CD4-positive, alpha-beta T cell (primary cell): ENCODE results near the gene TROAP. TPM values are rescaled to one million over a fixed set of nuclear protein-coding genes. Genes with fewer than 3 reads are reported as not detected.

Experiments used
- ATAC-seq: fragments of 200-7000 bp; cut with Tn5 transposase; one replicate; pipeline ENCODE4 v1.10.0; 2022; ENCODE audit warnings: mild to moderate bottlenecking; ENCODE audit not compliant: poor library complexity
- CTCF ChIA-PET: fragments of 350-600 bp; sonication (Branson Sonifier 250); formaldehyde crosslinking; loops from one replicate; lab custom pipeline; 2021; ENCODE audit warnings: antibody characterized with exemption, inconsistent platforms; lab: Charles Lee
- POLR2A ChIA-PET: fragments of 350-600 bp; sonication (Branson Sonifier 250); formaldehyde crosslinking; loops from one replicate; lab custom pipeline; 2021; ENCODE audit warnings: antibody characterized with exemption, inconsistent platforms; lab: Charles Lee
- DNase-seq, 14 experiments: peaks; one replicate each; pipeline ENCODE4 v3.0.0-alpha.2; 2013 to 2020; ENCODE audit warnings: mixed read lengths in 2 of 14
- H3K27ac ChIP-seq, 2 donors: one replicate each; pipeline versions ENCODE4 v1.5.1 to v1.7.0; 2013; ENCODE audit warnings: low read length in 2 of 2, low read depth in 1 of 2, mild to moderate bottlenecking in 1 of 2
- H3K27me3 ChIP-seq, 2 experiments: 1 replicate in 1 of 2; 2 replicates in 1 of 2; pipeline versions ENCODE4 v1.6.1 to v1.7.0; 2013; ENCODE audit warnings: low read length in 2 of 2, control low read depth in 1 of 2, mild to moderate bottlenecking in 1 of 2, moderate library complexity in 1 of 2; ENCODE audit not compliant: insufficient read depth in 2 of 2, control insufficient read depth in 1 of 2
- H3K36me3 ChIP-seq: one replicate; pipeline ENCODE4 v1.6.1; 2013; ENCODE audit warnings: low read length, control low read depth; ENCODE audit not compliant: insufficient read depth
- H3K4me1 ChIP-seq: one replicate; pipeline ENCODE4 v1.6.1; 2013; ENCODE audit warnings: low read length, control low read depth; ENCODE audit not compliant: insufficient read depth
- H3K4me3 ChIP-seq: one replicate; pipeline ENCODE4 v1.5.1; 2013; ENCODE audit warnings: mild to moderate bottlenecking, low read length, moderate library complexity
- H3K9me3 ChIP-seq, 2 experiments: 1 replicate in 1 of 2; 2 replicates in 1 of 2; pipeline versions ENCODE4 v1.6.1 to v1.7.0; 2013; ENCODE audit warnings: low read length in 2 of 2, mild to moderate bottlenecking in 2 of 2, control low read depth in 1 of 2, moderate library complexity in 1 of 2; ENCODE audit not compliant: control insufficient read depth in 1 of 2, insufficient read depth in 1 of 2
- H3K27ac Mint-ChIP-seq: one replicate; pipeline ENCODE4 v1.8.0; 2020; ENCODE audit warnings: mixed read lengths
- H3K27me3 Mint-ChIP-seq: one replicate; pipeline ENCODE4 v1.8.0; 2021; ENCODE audit warnings: mixed read lengths
- H3K36me3 Mint-ChIP-seq: one replicate; pipeline ENCODE4 v1.8.0; 2021; ENCODE audit warnings: low read depth, mixed read lengths
- H3K4me1 Mint-ChIP-seq: one replicate; pipeline ENCODE4 v1.8.0; 2021; ENCODE audit warnings: low read depth, mixed read lengths
- H3K4me3 Mint-ChIP-seq: one replicate; pipeline ENCODE4 v1.8.0; 2020; ENCODE audit warnings: mild to moderate bottlenecking, mixed read lengths
- H3K9me3 Mint-ChIP-seq: one replicate; pipeline ENCODE4 v1.8.0; 2020; ENCODE audit warnings: mixed read lengths
- CTCF ChIP-seq: fragments of 200-600 bp; IDR thresholded peaks from one replicate; pipeline ENCODE4 v1.8.0; 2022; ENCODE audit warnings: antibody characterized with exemption, mild to moderate bottlenecking
- intact Hi-C, 2 experiments: fragments of 100-400 bp; cut with DNase I in 1 of 2; cut with micrococcal nuclease in 1 of 2; formaldehyde crosslinking; loops; one replicate each; pipeline versions ENCODE4 v1.15.1 to v1.9.0; 2023 to 2025; cut with DNase I, micrococcal nuclease
- total RNA-seq, 174 experiments: library from RNA in 2 of 174; stranded (reverse) in 2 of 174; gene quantifications; one replicate each; pipeline ENCODE4 v1.2.3 and lab custom pipeline; 2021 to 2026

The TROAP gene
- total RNA-seq, 2 experiments from 2014 or later, result 0.30 to 0.31 TPM

- H3K4me3 ChIP-seq, result no peak overlapping the region
- ChIA-PET CTCF (interaction anchor here (1.1 to 2.7 kb wide), 9 partner anchors 8 to 183 kb away, joined by 4 to 28 read pairs (median 7); partner anchors contain the start of genes DNAJC22, PRPH and TROAP), POLR2A (interaction anchor here (0.7 kb wide), 1 partner anchor 36 kb away, joined by 3 read pairs; the partner anchor contains the start of gene SPATS2)
- H3K4me3 Mint-ChIP-seq, result no peak overlapping the region
- no peak overlapping the region for H3K27ac ChIP-seq
- H3K9me3 Mint-ChIP-seq, result no peaks in the 10 kb centered on the region
- intact Hi-C loops, result no loop called here
- no peak overlapping the region for H3K27ac Mint-ChIP-seq
- H3K27me3 Mint-ChIP-seq, result peaks cover 46% of the 10 kb centered on the region
- DNase-seq (no peak), ATAC-seq (no peak)
- TF ChIP-seq CTCF, result no peak
- H3K9me3 ChIP-seq, result peaks cover 0 to 2% of the 10 kb centered on the region in 2 experiments
- H3K27me3 ChIP-seq, result peaks cover 28 to 30% of the 10 kb centered on the region in 2 experiments
- no peaks in the 10 kb centered on the region for H3K36me3 ChIP-seq
- peaks cover 7% of the 10 kb centered on the region for H3K4me1 ChIP-seq
- H3K36me3 Mint-ChIP-seq, result no peaks in the 10 kb centered on the region
- peaks cover 18% of the 10 kb centered on the region for H3K4me1 Mint-ChIP-seq
Observed at GRCh38 chr12:49330631-49331379, 7.8 kb downstream of the TROAP start.

- Histone ChIP-seq H3K27me3 (peaks cover 34 to 36% of the 10 kb centered on the region in 2 experiments), H3K9me3 (peaks cover 0 to 5% of the 10 kb centered on the region in 2 experiments), H3K4me1 (peaks cover 13% of the 10 kb centered on the region), H3K4me3 (no peak overlapping the region), H3K27ac (no peak overlapping the region), H3K36me3 (no peaks in the 10 kb centered on the region)
- ChIA-PET CTCF (interaction anchor here (1.1 to 2.7 kb wide), 10 partner anchors 9 to 182 kb away, joined by 4 to 28 read pairs (median 6); partner anchors contain the start of genes DNAJC22, PRPH and TROAP), POLR2A (interaction anchor here (0.7 to 1.0 kb wide), 2 partner anchors 8 to 35 kb away, joined by 3 to 7 read pairs; partner anchors contain the start of genes SPATS2 and TROAP)
- ATAC-seq (peak; percentile 56), DNase-seq (peak in 3 of 14 experiments; percentile 37 to 48 (median 48))
- H3K36me3 Mint-ChIP-seq, result no peaks in the 10 kb centered on the region
- no peak overlapping the region for H3K4me3 Mint-ChIP-seq
- H3K27me3 Mint-ChIP-seq, result peaks cover 49% of the 10 kb centered on the region
- intact Hi-C loops, result no loop called here
- no peak for TF ChIP-seq CTCF
- H3K4me1 Mint-ChIP-seq, result peaks cover 18% of the 10 kb centered on the region
- no peaks in the 10 kb centered on the region for H3K9me3 Mint-ChIP-seq
- no peak overlapping the region for H3K27ac Mint-ChIP-seq
Observed at GRCh38 chr12:49331380-49332222, 8.5 kb downstream of the TROAP start.

GRCh38 chr12:49332441-49332861 lies 9.4 kb downstream of the TROAP start:
- ATAC-seq, result no peak
- no peak overlapping the region for H3K4me3 ChIP-seq
- no peak for TF ChIP-seq CTCF
- H3K9me3 Mint-ChIP-seq, result no peaks in the 10 kb centered on the region
- H3K36me3 Mint-ChIP-seq, result no peaks in the 10 kb centered on the region
- H3K27ac Mint-ChIP-seq, result no peak overlapping the region
- intact Hi-C loops, result no loop called here
- H3K4me1 Mint-ChIP-seq, result peaks cover 25% of the 10 kb centered on the region
- ChIA-PET CTCF (interaction anchor here (1.2 to 2.7 kb wide), 9 partner anchors 10 to 181 kb away, joined by 4 to 28 read pairs (median 7); partner anchors contain the start of genes DNAJC22, PRPH and TROAP), POLR2A (interaction anchor here (1.0 kb wide), 1 partner anchor 9 kb away, joined by 7 read pairs; the partner anchor contains the start of gene TROAP)
- H3K27me3 ChIP-seq, result peaks cover 39 to 44% of the 10 kb centered on the region in 2 experiments
- H3K27ac ChIP-seq, result no peak overlapping the region
- no peak overlapping the region for H3K4me3 Mint-ChIP-seq
- peaks cover 57% of the 10 kb centered on the region for H3K27me3 Mint-ChIP-seq
- H3K36me3 ChIP-seq, result no peaks in the 10 kb centered on the region
- H3K4me1 ChIP-seq, result peaks cover 21% of the 10 kb centered on the region
- DNase-seq, result no peak
- H3K9me3 ChIP-seq, result peaks cover 0 to 8% of the 10 kb centered on the region in 2 experiments
